Kidney epithelial cell (primary cell): ENCODE results near the gene PRL. TPM values are rescaled to one million over a fixed set of nuclear protein-coding genes. Genes with fewer than 3 reads are reported as not detected.

Experiments
- DNase-seq: peaks from one replicate; pipeline ENCODE4 v3.0.0-alpha.2; 2010; ENCODE audit warnings: low read depth
- H3K27me3 ChIP-seq: 2 replicates; pipeline ENCODE4 v1.6.0; 2011; ENCODE audit warnings: low read length; ENCODE audit not compliant: control insufficient read depth, insufficient read depth
- H3K36me3 ChIP-seq: 2 replicates; pipeline ENCODE4 v1.5.1; 2011; ENCODE audit warnings: low read length; ENCODE audit not compliant: control insufficient read depth, insufficient read depth
- H3K4me3 ChIP-seq: 2 replicates; pipeline ENCODE4 v1.5.1; 2011; ENCODE audit warnings: low read depth, mild to moderate bottlenecking, control low read depth, low read length
- total RNA-seq: library from RNA; depleted of rRNA; stranded (reverse); fragments of >200 nt; gene quantifications from 2 replicates; pipeline ENCODE4 v1.2.3, GENCODE V29; 2015
- TF ChIP-seq, protein P1 (sequence below): IDR thresholded peaks from 2 replicates; pipeline ENCODE4 v1.5.1; 2011; ENCODE audit warnings: mild to moderate bottlenecking, moderate library complexity, low read length, control low read depth, inconsistent platforms; ENCODE audit not compliant: insufficient read depth, poor library complexity, severe bottlenecking

PRL gene
- total RNA-seq, 1 donor from 2014 or later: not detected

DNA sequence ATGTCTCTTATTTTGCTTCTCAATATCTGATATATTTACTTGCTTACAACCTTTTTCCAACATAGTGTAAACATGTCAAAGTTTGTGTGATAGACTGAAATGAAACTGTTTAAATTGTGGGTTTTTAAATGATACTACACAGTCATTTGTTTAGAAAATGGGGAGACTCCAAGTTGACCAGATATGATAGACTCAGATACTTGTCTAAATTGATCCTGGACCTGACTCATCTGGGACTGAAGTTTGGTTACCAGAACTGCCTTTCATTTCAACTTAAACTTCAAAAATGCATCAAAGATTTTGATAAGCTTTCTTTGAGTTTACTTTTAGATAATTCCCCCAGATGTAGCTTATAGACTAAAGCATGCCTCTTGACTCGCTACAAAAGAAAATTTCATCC, 27.0 kb upstream of the PRL start:
- DNase-seq: no peak
- Histone ChIP-seq H3K36me3 (no peaks in the 10 kb centered on the region), H3K4me3 (no peak overlapping the region), H3K27me3 (no peaks in the 10 kb centered on the region)
- TF ChIP-seq, protein P1, sequence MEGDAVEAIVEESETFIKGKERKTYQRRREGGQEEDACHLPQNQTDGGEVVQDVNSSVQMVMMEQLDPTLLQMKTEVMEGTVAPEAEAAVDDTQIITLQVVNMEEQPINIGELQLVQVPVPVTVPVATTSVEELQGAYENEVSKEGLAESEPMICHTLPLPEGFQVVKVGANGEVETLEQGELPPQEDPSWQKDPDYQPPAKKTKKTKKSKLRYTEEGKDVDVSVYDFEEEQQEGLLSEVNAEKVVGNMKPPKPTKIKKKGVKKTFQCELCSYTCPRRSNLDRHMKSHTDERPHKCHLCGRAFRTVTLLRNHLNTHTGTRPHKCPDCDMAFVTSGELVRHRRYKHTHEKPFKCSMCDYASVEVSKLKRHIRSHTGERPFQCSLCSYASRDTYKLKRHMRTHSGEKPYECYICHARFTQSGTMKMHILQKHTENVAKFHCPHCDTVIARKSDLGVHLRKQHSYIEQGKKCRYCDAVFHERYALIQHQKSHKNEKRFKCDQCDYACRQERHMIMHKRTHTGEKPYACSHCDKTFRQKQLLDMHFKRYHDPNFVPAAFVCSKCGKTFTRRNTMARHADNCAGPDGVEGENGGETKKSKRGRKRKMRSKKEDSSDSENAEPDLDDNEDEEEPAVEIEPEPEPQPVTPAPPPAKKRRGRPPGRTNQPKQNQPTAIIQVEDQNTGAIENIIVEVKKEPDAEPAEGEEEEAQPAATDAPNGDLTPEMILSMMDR: no peak

DNA sequence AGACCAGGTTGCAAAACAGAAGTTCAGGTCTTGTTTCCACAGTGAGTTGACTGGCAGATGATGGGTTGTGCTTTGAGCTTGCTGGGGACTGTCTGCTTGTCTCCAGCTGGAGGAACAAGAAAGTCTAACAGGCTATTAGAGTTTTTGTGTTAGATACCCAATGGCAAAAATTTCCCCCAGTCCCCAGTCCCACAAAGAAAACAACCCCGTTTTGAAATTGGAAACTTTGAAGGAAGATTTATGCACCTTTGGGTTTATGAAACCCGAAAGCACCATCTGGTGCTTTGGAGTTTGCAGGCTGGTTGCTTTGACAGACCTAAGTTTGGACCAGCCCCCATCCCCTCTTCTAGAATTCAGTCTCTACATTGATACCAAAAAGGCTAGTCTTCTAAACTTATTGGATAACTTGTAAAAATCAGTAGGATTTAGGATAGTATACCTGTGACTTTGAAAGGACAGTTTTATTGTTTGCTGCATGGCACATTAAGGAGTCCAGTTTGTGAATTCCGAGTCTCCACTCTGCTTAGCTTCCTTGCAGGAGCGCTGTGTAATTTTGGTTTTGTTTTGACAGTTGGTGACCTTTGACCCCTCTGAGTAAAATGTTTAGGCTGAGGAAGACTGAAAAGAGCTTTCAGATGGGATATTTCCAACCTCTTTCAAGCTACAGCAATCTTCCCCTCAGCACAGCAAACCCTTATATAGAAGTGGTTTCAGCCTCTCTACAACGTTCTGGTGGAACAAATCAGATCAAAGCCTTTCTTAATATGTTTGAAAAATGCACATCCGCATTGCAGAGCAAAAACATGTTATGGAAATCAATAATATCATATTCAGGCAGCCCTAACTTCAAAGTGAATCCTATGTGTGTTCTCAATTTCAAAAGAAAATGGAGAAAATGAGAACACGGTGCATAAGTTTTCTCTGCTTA, 25.5 kb upstream of the PRL start:
- Histone ChIP-seq H3K36me3 (no peaks in the 10 kb centered on the region), H3K4me3 (no peak overlapping the region), H3K27me3 (no peaks in the 10 kb centered on the region)
- no peak for DNase-seq
- TF ChIP-seq, protein P1: no peak

DNA sequence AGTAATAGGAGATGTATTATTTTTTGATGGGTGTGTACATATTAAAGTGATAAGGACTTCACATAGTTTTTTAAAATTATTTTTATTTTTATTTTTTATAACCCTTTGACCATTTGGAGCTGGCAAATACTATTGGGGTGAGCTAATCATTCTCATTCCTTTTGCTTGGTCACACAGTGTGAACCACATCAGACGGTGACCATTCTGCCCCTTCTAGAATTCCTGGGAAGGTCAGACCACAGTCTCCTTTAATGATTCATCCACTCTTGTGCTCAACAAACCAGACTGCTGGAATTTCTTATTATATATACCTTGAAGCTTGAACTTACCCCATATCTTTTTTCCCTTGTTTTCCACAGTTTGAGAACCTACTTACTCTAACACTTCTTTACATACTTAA, 23.9 kb upstream of the PRL start:
- DNase-seq: peak; percentile 96
- no peaks in the 10 kb centered on the region for H3K27me3 ChIP-seq

DNA sequence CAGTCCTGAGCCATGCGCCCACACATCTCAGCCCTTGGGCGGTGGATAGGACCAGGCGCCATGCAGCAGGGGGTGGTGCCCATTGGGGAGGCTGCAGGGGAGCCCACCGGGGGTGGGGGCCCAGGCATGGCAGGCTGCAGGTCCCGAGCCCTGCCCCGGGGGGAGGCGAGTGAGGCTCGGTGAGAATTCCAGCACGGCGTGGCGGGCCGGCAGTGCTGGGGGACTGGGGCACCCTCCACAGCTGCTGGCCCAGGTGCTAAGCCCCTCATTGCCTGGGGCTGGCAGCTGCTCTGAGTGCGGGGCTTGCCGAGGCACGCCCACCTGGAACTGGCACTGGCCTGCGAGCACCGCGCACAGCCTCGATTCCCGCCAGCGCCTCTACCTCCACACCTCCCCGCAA, 21.6 kb upstream of the PRL start:
- Histone ChIP-seq H3K36me3 (no peaks in the 10 kb centered on the region), H3K27me3 (no peaks in the 10 kb centered on the region), H3K4me3 (no peak overlapping the region)
- no peak for DNase-seq
- TF ChIP-seq, protein P1: no peak

More for the DNA sequence above, 23.9 kb upstream of the PRL start:
- no peak overlapping the region for H3K4me3 ChIP-seq
- H3K36me3 ChIP-seq: no peaks in the 10 kb centered on the region
- TF ChIP-seq, protein P1: no peak

DNA sequence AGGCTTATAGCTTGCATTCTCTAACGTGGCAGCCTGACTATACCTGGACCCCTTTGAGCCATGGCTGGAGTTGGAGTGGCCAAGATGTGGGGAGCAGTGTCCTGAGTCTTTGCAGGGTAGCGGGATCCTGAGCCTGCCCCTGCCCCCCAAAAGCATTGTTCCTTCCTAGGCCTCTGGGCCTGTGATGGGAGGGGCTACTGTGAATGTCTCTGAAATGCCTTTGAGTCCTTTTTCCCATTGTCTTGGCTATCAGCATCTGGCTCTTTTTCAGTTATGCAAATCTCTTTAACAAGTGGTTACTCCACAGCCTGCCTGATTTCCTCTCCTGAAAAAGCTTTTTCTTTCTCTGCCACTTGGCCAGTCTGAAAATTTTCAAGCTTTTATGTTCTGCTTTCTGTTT, 17.0 kb upstream of the PRL start:
- TF ChIP-seq, protein P1: no peak
- no peak overlapping the region for H3K4me3 ChIP-seq
- peaks cover 2% of the 10 kb centered on the region for H3K36me3 ChIP-seq
- DNase-seq: no peak
- no peaks in the 10 kb centered on the region for H3K27me3 ChIP-seq
